HEK293T (cell line): ENCODE results near the gene TGM6.

Source experiments
- BHLHE40 ChIP-seq: fragments of 450-650 bp; IDR thresholded peaks from 2 replicates; pipeline ENCODE4 v1.6.1; 2016; ENCODE audit warnings: mild to moderate bottlenecking, moderate library complexity, borderline replicate concordance
- CTBP1 ChIP-seq: fragments of 450-650 bp; IDR thresholded peaks from 2 replicates; pipeline ENCODE4 v1.6.1; 2016; ENCODE audit warnings: borderline replicate concordance
- ELF4 ChIP-seq: fragments of 450-650 bp; IDR thresholded peaks from 2 replicates; pipeline ENCODE4 v1.6.1; 2017; ENCODE audit warnings: antibody characterized with exemption
- FOXA1 ChIP-seq: fragments of 450-650 bp; IDR thresholded peaks from 2 replicates; pipeline ENCODE4 v1.6.1; 2016; ENCODE audit warnings: mild to moderate bottlenecking
- FOXK2 ChIP-seq: fragments of 450-650 bp; IDR thresholded peaks from 2 replicates; pipeline ENCODE4 v1.6.1; 2016; ENCODE audit warnings: mild to moderate bottlenecking
- FOXM1 ChIP-seq: fragments of 450-650 bp; IDR thresholded peaks from 2 replicates; pipeline ENCODE4 v1.6.1; 2017; ENCODE audit warnings: mild to moderate bottlenecking, borderline replicate concordance
- L3MBTL2 ChIP-seq: fragments of 450-650 bp; conservative IDR thresholded peaks from 2 replicates; pipeline ENCODE4 v1.6.1; 2016; ENCODE audit warnings: mild to moderate bottlenecking
- SP1 ChIP-seq: fragments of 450-650 bp; IDR thresholded peaks from 2 replicates; pipeline ENCODE4 v1.6.1; 2017
- TARDBP ChIP-seq: fragments of 450-650 bp; IDR thresholded peaks from 2 replicates; pipeline ENCODE4 v1.6.1; 2016
- TF ChIP-seq, protein P1 (sequence below): fragments of 450-650 bp; IDR thresholded peaks from 2 replicates; pipeline ENCODE4 v1.6.1; 2016

DNA sequence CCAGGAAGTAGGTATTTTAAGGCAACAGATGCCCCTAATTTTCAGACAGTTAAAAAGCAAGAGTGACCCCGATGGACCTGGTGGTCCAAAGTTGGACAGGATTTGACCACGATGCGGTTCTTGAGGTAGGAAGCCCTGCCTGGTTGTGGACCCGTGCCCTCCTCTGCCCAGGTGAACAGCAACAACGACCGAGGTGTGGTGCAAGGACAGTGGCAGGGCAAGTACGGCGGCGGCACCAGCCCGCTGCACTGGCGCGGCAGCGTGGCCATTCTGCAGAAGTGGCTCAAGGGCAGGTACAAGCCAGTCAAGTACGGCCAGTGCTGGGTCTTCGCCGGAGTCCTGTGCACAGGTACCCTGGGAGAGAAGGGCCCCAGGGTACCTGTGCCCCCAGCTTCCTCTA lies 18.7 kb downstream of the TGM6 start:
- TF ChIP-seq FOXM1 (no peak), SP1 (no peak), ELF4 (no peak), FOXA1 (no peak), BHLHE40 (no peak), TARDBP (no peak), CTBP1 (no peak), L3MBTL2 (no peak), FOXK2 (no peak)
- TF ChIP-seq, protein P1, sequence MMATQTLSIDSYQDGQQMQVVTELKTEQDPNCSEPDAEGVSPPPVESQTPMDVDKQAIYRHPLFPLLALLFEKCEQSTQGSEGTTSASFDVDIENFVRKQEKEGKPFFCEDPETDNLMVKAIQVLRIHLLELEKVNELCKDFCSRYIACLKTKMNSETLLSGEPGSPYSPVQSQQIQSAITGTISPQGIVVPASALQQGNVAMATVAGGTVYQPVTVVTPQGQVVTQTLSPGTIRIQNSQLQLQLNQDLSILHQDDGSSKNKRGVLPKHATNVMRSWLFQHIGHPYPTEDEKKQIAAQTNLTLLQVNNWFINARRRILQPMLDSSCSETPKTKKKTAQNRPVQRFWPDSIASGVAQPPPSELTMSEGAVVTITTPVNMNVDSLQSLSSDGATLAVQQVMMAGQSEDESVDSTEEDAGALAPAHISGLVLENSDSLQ: no peak
